Measurements from ENCODE around the gene MAT1A.
A peak's percentile ranks its signal among the peaks of the same experiment; 100 is the strongest.

MAT1A gene

GRCh38 chr10:80289451-80290287 lies at the start of gene MAT1A:
TSS of gene MAT1A (minus strand) at chr10:80289658. CDS start at chr10:80289423, 235 bp downstream.
- no peak for DNase-seq (ENCODE audit: extremely low read depth, low read depth)
- H3K4me3 ChIP-seq (replicated peaks; ENCODE audit: low read depth, low read length) = no peak within 1 kb of the TSS
- no peak for TF ChIP-seq CTCF (IDR thresholded peaks at IDR 0.05; ENCODE audit: low read depth, low read length, missing control alignments)

- H3K4me3 ChIP-seq (replicated peaks; ENCODE audit: low read depth, low read length) = no peak overlapping the region
- TF ChIP-seq CTCF (IDR thresholded peaks at IDR 0.05; ENCODE audit: low read depth, low read length, missing control alignments) = no peak
- DNase-seq (ENCODE audit: extremely low read depth, low read depth) = no peak
These were observed 44.5 kb upstream of the MAT1A start for GRCh38 chr10:80333983-80334382.

- no peak overlapping the region for H3K4me3 ChIP-seq (replicated peaks; ENCODE audit: low read depth, low read length)
- no peak for TF ChIP-seq CTCF (IDR thresholded peaks at IDR 0.05; ENCODE audit: low read depth, low read length, missing control alignments)
- no peak for DNase-seq (ENCODE audit: extremely low read depth, low read depth)
These were observed 35.5 kb upstream of the MAT1A start for GRCh38 chr10:80324891-80325364.

GRCh38 chr10:80324086-80324485 lies 34.6 kb upstream of the MAT1A start:
- no peak overlapping the region for H3K4me3 ChIP-seq (replicated peaks; ENCODE audit: low read depth, low read length)
- DNase-seq (ENCODE audit: extremely low read depth, low read depth) = peak; percentile 49
- no peak for TF ChIP-seq CTCF (IDR thresholded peaks at IDR 0.05; ENCODE audit: low read depth, low read length, missing control alignments)

GRCh38 chr10:80323311-80323710 lies 33.9 kb upstream of the MAT1A start:
- H3K4me3 ChIP-seq (replicated peaks; ENCODE audit: low read depth, low read length) = no peak overlapping the region
- no peak for TF ChIP-seq CTCF (IDR thresholded peaks at IDR 0.05; ENCODE audit: low read depth, low read length, missing control alignments)
- DNase-seq (ENCODE audit: extremely low read depth, low read depth) = no peak

- no peak for DNase-seq (ENCODE audit: extremely low read depth, low read depth)
- H3K4me3 ChIP-seq (replicated peaks; ENCODE audit: low read depth, low read length) = no peak overlapping the region
- TF ChIP-seq CTCF (IDR thresholded peaks at IDR 0.05; ENCODE audit: low read depth, low read length, missing control alignments) = no peak
These were observed 33.3 kb upstream of the MAT1A start for GRCh38 chr10:80322711-80323110.

All from HFF-Myc (cell line).